ENCODE measurements around the gene SRP14. TPM values are rescaled to one million over a fixed set of nuclear protein-coding genes. Genes with fewer than 3 reads are reported as not detected.

Gene SRP14
- total RNA-seq, 1 experiment from 2014 or later = 166 TPM

DNA sequence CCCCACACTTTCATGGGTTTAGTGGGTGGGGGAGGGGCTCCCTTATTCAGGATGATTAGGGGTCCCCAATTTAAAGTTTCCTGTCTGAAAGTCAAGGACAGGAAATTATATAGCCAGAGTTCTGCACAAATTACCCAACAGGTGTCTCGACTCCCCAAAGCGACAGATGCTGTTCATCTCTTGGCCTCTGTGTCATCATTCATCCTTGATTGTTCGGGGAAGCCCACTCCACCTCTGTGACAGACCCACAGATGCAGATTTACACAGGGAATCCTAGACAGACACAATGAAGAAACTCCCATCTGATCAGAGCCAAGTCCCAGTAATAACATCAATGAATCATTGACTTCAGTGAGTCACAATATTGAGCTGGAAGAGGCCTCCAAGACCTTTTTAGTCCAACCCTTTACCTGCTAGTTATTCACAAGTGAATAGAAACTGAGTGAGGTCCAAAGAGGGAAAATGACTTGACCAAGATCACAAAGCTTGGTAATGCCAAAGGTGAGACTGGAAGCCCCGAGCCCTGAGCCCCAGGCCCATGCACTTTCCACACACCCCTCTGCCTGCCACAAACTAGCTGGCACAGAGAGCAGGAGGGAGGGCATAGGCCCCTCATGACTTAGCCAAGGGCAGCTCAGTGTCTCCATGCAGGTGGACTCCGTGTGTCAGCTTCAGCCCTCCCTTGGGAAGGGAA, 7.9 kb upstream of the SRP14 start:
- Histone ChIP-seq H3K4me3 (ENCODE audit: low read depth in 2 of 2, low read length in 2 of 2) (no peak overlapping the region), H3K9me3 (ENCODE audit: control insufficient read depth, insufficient read depth, low read depth, low read length) (no peaks in the 10 kb centered on the region), H3K27ac (ENCODE audit: low read length) (peak overlapping the region; percentile 50; the same call in 1 of the 2 replicates), H3K27me3 (ENCODE audit: control insufficient read depth, insufficient read depth, low read length) (no peaks in the 10 kb centered on the region), H3K36me3 (ENCODE audit: control insufficient read depth, insufficient read depth, low read length) (no peaks in the 10 kb centered on the region), H3K4me1 (ENCODE audit: control insufficient read depth, insufficient read depth, low read length) (peaks cover 32% of the 10 kb centered on the region)
- ATAC-seq = no peak
- TF ChIP-seq TCF7L2 (IDR thresholded peaks at IDR 0.05; ENCODE audit: low read depth, low read length) = no peak
- BruUV-seq (replicated peaks) = no TSS peak
- ChIA-PET POLR2A (interaction anchor here (1.0 kb wide), 1 partner anchor 52 kb away, joined by 3 read pairs; no protein-coding TSS in a partner anchor), CTCF (interaction anchor here (0.6 to 1.4 kb wide), 2 partner anchors 60 to 212 kb away, joined by 3 to 5 read pairs; no protein-coding TSS in a partner anchor)
- in situ Hi-C loops (cut with HindIII; ENCODE audit: low pct_unique_long_range_greater_than_20kb, low sequenced_read_pairs) = no loop called here
- no peak for DNase-seq (ENCODE audit: low read depth, low spot score)
- intact Hi-C loops (cut with micrococcal nuclease; ENCODE audit: unreplicated experiment) = loop anchor here (5.0 to 10.0 kb wide), 2 partner anchors 115 to 228 kb away; partner anchors contain the start of gene BUB1B

- H3K36me3 ChIP-seq (ENCODE audit: control insufficient read depth, insufficient read depth, low read length) = no peaks in the 10 kb centered on the region
- ATAC-seq = peak; percentile 40
- no peaks in the 10 kb centered on the region for H3K27me3 ChIP-seq (ENCODE audit: control insufficient read depth, insufficient read depth, low read length)
- H3K27ac ChIP-seq (ENCODE audit: low read length) = peak overlapping the region; percentile 53; the same call in 1 of the 2 replicates
- in situ Hi-C loops (cut with HindIII; ENCODE audit: low pct_unique_long_range_greater_than_20kb, low sequenced_read_pairs) = no loop called here
- POLR2A ChIA-PET = interaction anchor here (0.5 to 0.9 kb wide), 3 partner anchors 53 to 122 kb away, joined by 3 to 4 read pairs (median 4); no protein-coding TSS in a partner anchor
- TF ChIP-seq POLR2AphosphoS5 (IDR thresholded peaks at IDR 0.05; ENCODE audit: low read depth, low read length) = no peak
- TF ChIP-seq, protein P1, sequence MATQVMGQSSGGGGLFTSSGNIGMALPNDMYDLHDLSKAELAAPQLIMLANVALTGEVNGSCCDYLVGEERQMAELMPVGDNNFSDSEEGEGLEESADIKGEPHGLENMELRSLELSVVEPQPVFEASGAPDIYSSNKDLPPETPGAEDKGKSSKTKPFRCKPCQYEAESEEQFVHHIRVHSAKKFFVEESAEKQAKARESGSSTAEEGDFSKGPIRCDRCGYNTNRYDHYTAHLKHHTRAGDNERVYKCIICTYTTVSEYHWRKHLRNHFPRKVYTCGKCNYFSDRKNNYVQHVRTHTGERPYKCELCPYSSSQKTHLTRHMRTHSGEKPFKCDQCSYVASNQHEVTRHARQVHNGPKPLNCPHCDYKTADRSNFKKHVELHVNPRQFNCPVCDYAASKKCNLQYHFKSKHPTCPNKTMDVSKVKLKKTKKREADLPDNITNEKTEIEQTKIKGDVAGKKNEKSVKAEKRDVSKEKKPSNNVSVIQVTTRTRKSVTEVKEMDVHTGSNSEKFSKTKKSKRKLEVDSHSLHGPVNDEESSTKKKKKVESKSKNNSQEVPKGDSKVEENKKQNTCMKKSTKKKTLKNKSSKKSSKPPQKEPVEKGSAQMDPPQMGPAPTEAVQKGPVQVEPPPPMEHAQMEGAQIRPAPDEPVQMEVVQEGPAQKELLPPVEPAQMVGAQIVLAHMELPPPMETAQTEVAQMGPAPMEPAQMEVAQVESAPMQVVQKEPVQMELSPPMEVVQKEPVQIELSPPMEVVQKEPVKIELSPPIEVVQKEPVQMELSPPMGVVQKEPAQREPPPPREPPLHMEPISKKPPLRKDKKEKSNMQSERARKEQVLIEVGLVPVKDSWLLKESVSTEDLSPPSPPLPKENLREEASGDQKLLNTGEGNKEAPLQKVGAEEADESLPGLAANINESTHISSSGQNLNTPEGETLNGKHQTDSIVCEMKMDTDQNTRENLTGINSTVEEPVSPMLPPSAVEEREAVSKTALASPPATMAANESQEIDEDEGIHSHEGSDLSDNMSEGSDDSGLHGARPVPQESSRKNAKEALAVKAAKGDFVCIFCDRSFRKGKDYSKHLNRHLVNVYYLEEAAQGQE (IDR thresholded peaks at IDR 0.05; ENCODE audit: insufficient read depth in 1 of 2, low read depth in 2 of 2, low read length in 1 of 2) = no peak
- TF ChIP-seq, protein P2, sequence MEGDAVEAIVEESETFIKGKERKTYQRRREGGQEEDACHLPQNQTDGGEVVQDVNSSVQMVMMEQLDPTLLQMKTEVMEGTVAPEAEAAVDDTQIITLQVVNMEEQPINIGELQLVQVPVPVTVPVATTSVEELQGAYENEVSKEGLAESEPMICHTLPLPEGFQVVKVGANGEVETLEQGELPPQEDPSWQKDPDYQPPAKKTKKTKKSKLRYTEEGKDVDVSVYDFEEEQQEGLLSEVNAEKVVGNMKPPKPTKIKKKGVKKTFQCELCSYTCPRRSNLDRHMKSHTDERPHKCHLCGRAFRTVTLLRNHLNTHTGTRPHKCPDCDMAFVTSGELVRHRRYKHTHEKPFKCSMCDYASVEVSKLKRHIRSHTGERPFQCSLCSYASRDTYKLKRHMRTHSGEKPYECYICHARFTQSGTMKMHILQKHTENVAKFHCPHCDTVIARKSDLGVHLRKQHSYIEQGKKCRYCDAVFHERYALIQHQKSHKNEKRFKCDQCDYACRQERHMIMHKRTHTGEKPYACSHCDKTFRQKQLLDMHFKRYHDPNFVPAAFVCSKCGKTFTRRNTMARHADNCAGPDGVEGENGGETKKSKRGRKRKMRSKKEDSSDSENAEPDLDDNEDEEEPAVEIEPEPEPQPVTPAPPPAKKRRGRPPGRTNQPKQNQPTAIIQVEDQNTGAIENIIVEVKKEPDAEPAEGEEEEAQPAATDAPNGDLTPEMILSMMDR (IDR thresholded peaks at IDR 0.05) = no peak
- no peak for TF ChIP-seq SIN3A (IDR thresholded peaks at IDR 0.05; ENCODE audit: borderline replicate concordance, insufficient read depth, low read depth, low read length)
- no peak for TF ChIP-seq TCF7L2 (IDR thresholded peaks at IDR 0.05; ENCODE audit: low read depth, low read length)
- BruUV-seq (replicated peaks) = no TSS peak
- CTCF ChIA-PET = interaction anchor here (0.5 to 1.7 kb wide), 10 partner anchors 57 to 229 kb away, joined by 3 to 9 read pairs (median 4); no protein-coding TSS in a partner anchor
- H3K9me3 ChIP-seq (ENCODE audit: control insufficient read depth, insufficient read depth, low read depth, low read length) = no peaks in the 10 kb centered on the region
- H3K4me1 ChIP-seq (ENCODE audit: control insufficient read depth, insufficient read depth, low read length) = peaks cover 32% of the 10 kb centered on the region
- no peak for DNase-seq (ENCODE audit: low read depth, low spot score)
- peak overlapping the region in 1 of 2 experiments; percentile 58; a peak in 2 of 4 replicates for H3K4me3 ChIP-seq (ENCODE audit: low read depth in 2 of 2, low read length in 2 of 2)
- intact Hi-C loops (cut with micrococcal nuclease; ENCODE audit: unreplicated experiment) = loop anchor here (2.0 to 10.0 kb wide), 3 partner anchors 59 to 229 kb away; partner anchors contain the start of gene BUB1B
Measured at GRCh38 chr15:40045572-40046217, 6.7 kb upstream of the SRP14 start.

Measured in Panc1 (cell line).